PC-3 (cell line): ENCODE results near the gene LRRC71.

Experiments used
- CTCF ChIP-seq: fragments of 300-600 bp; sonication (generic); conservative IDR thresholded peaks from 2 replicates; pipeline ENCODE4 v1.5.1; 2017; ENCODE audit warnings: antibody characterized with exemption, low read depth, mild to moderate bottlenecking, low read length
- EZH2 ChIP-seq: fragments of 300-600 bp; sonication (generic); IDR thresholded peaks from one replicate; pipeline ENCODE4 v1.6.1; 2017; ENCODE audit warnings: antibody characterized with exemption, mild to moderate bottlenecking, low read length; ENCODE audit not compliant: unreplicated experiment
- EZH2phosphoT487 ChIP-seq: fragments of 300-600 bp; sonication (generic); IDR thresholded peaks from 2 replicates; pipeline ENCODE4 v1.6.1; 2018; ENCODE audit warnings: mild to moderate bottlenecking, antibody characterized with exemption, low read length, borderline replicate concordance

GRCh38 chr1:156937883-156938282 is 17.5 kb downstream of the LRRC71 start:
- no peak for TF ChIP-seq CTCF
- no peak for TF ChIP-seq EZH2phosphoT487
- TF ChIP-seq EZH2 = no peak
